COLO829 (cell line): Measurements from ENCODE around the gene LSM11.

Experiments used
- DNase-seq: peaks from one replicate; pipeline ENCODE4 v3.0.0; 2012; ENCODE audit warnings: low spot score

Gene LSM11

GRCh38 chr5:157772127-157772526, 28.6 kb downstream of the LSM11 start:
- DNase-seq: no peak

GRCh38 chr5:157778121-157778805, 34.8 kb downstream of the LSM11 start:
- peak; percentile 48 for DNase-seq

GRCh38 chr5:157779221-157779620, 35.7 kb downstream of the LSM11 start:
- no peak for DNase-seq

- DNase-seq: no peak
Measured at GRCh38 chr5:157785801-157786200, 42.3 kb downstream of the LSM11 start.

- DNase-seq: no peak
Measured at GRCh38 chr5:157793301-157793700, 49.8 kb downstream of the LSM11 start.

GRCh38 chr5:157799578-157799977, 56.1 kb downstream of the LSM11 start:
- no peak for DNase-seq

- DNase-seq: no peak
Measured at GRCh38 chr5:157800137-157800536, 56.6 kb downstream of the LSM11 start.

GRCh38 chr5:157802736-157803135, 59.2 kb downstream of the LSM11 start:
- no peak for DNase-seq

- DNase-seq: no peak
Measured at GRCh38 chr5:157808043-157808442, 64.5 kb downstream of the LSM11 start.
